Hair follicle dermal papilla cell (primary cell): ENCODE results near the gene PPP5C. TPM values are rescaled to one million over a fixed set of nuclear protein-coding genes. Genes with fewer than 3 reads are reported as not detected.

Experiments used
- small RNA-seq: library from RNA; depleted of rRNA; stranded (forward); fragments of <200 nt; gene quantifications from one replicate; pipeline ENCODE3, GENCODE V24; 2012
- total RNA-seq: library from RNA; depleted of rRNA; stranded (reverse); fragments of >200 nt; gene quantifications from 2 replicates; pipeline ENCODE4 v1.2.3, GENCODE V29; 2012

PPP5C gene, protein sequence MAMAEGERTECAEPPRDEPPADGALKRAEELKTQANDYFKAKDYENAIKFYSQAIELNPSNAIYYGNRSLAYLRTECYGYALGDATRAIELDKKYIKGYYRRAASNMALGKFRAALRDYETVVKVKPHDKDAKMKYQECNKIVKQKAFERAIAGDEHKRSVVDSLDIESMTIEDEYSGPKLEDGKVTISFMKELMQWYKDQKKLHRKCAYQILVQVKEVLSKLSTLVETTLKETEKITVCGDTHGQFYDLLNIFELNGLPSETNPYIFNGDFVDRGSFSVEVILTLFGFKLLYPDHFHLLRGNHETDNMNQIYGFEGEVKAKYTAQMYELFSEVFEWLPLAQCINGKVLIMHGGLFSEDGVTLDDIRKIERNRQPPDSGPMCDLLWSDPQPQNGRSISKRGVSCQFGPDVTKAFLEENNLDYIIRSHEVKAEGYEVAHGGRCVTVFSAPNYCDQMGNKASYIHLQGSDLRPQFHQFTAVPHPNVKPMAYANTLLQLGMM
- total RNA-seq, result 65.5 and 84.9 TPM in 2 replicates

DNA sequence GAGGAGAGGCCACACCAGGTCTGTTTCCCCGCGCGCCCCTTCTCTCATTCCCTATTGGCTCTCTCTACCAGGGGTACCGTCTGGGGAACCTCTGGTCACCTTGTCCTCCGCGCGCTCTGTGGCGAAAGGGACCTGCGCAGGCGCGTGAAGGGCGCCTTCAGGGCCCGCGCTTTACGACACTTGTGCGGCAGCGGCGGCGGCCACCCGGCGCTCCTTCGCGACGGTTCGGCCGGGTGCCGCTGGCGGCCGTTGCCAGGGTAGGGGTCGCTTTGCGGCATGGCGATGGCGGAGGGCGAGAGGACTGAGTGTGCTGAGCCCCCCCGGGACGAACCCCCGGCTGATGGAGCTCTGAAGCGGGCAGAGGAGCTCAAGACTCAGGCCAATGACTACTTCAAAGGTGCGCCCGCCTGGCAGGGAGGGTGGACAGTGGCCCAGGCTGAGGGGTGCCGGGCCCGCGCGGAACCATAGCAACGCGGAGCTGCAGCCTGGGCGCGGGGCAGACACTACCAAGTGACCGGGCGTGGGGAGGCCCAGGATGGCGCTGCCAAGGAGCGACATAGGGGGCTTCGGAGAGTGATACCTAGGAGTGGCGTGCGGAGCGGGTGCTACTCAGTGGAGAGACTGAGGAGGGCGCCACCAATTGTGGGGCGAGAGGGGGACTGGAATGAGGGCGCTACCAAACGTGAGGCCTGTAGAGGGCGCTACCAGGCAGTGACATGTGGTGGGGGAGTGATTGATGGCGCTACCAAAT lies at the start of gene PPP5C:
Gene PPP5C, plus strand, starts transcription at position 267 of the 751 bp plus-strand sequence. Its CDS starts 10 bp downstream, at position 277.

DNA sequence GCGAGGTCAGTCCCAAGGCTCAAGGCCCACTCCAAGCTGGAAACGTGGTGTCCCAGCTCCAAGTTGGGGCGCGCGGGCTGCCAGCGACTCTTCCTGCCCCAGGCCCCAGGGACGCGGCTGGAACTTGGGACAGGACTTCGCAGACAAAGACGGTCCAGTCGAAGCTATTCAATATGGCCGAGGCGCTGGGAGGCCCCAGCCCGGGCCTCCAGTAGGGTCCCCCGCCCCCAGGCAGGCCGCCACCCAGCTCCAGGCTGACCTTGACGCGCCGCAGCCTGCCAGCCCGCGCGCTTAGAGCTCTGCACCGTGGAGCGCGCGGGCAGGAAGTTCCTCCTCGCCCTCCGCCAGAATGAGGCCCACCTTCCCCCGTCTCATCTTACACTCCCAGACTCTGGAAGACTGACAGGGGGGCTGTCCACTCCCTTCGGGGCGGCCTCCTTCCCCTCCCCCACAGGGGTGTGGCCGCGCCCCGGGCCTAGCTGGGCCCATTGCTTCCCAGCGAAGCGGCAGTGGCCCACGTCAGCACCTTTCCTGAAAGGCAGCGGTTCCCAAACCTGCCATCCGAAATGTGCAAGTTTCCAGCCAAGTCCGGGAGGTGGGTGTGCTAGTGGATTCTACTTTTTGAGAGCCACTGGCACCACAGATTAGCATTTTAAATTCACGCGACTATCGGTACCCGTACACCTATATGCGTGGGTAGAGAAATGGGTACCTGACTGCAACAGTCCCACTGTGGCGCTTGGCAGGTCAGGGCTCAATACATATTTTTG lies 66.6 kb downstream of the PPP5C start, which contains the start of gene CCDC8:
Gene CCDC8, minus strand, starts transcription at position 303 of the 770 bp plus-strand sequence. CDS start 754 bp downstream, outside the sequence.

DNA sequence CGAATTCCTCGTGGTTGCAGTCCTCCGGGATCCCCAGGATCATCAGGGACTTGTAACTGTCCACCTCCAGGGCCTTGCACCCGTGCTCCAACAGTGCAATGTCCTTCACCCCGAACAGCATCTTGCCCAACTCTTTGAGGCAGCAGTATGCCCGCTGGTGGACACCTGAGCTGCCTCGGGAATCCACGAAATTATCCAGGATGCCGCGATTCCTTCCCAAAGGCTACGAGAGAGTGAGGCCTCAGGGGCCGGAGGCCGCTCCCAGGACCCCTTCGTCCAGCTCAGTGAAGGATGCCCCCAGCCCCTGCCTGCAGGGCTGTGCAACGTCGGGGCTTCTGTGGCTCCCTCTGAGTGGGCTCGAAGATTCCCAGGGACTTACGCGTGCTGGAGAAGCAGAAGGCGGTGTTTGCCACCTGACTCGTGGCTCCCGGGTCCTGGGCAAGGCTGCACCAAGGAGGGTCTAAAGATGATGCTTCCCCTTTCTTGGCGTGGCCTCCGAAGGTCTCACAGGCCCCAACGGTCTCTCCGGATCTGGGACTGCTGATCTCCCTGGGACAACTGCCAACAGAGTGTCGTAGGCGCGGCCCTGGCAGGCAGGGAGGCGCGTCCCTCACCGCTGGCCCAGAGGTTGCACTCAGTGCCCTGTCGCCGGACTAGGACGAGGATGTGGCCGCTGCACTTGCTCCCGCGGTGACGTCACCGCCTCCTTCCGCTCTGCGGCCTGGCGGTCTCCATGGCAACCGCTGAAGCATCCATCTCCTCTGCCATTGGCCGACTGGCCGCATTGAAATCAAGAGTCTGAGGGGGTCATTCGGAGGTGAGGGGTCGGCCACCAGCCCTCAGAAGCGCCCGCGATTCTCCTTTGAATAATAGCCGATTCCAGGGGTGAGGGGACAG lies 81.6 kb downstream of the PPP5C start, which contains the start of gene PNMA8C:
Gene PNMA8C, minus strand, starts transcription at position 698 of the 897 bp plus-strand sequence. Its CDS starts 577 bp downstream, at position 121.

Small RNAs within 50 kb of the gene (small RNA-seq; reads per million reads assigned to genes)
- not detected for gene RNU6-924P

Other genes with a start within 250 kb of the PPP5C start
- gene IGFL3, start 222.4 kb upstream of the PPP5C start, total RNA-seq, result 0.49 and 1.2 TPM in 2 replicates
- not detected in 2 replicates for gene IGFL2, start 198.8 kb upstream of the PPP5C start, total RNA-seq
- gene IGFL1, start 117.3 kb upstream of the PPP5C start, total RNA-seq, result not detected in 2 replicates
- gene HIF3A, start 50.0 kb upstream of the PPP5C start, total RNA-seq, result 0.12 and 1.8 TPM in 2 replicates
- 12.8 and 27.4 TPM in 2 replicates for gene CCDC8, start 66.5 kb downstream of the PPP5C start, total RNA-seq
- gene PNMA8C, start 81.8 kb downstream of the PPP5C start, total RNA-seq, result not detected in 2 replicates
- gene PNMA8A, start 124.5 kb downstream of the PPP5C start, total RNA-seq, result 0.36 and 8.9 TPM in 2 replicates
- gene PNMA8B, start 148.8 kb downstream of the PPP5C start, total RNA-seq, result 1.1 and 2.9 TPM in 2 replicates